Measurements from ENCODE around the gene UQCRQ.

Gene UQCRQ

GRCh38 chr5:132872788-132873118 lies 6.3 kb downstream of the UQCRQ start:
- DNase-seq: no peak

- no peak for DNase-seq
These were observed 6.9 kb downstream of the UQCRQ start, which contains the start of gene LEAP2 for GRCh38 chr5:132873119-132873929. Gene LEAP2, plus strand, starts transcription at chr5:132873668. Its CDS starts 27 bp downstream, at chr5:132873695.

- no peak for DNase-seq
These were observed 7.5 kb downstream of the UQCRQ start for GRCh38 chr5:132873930-132874271.

- no peak for DNase-seq
These were observed 9.7 kb downstream of the UQCRQ start for GRCh38 chr5:132876020-132876759.

- DNase-seq: no peak
These were observed 11.0 kb downstream of the UQCRQ start for GRCh38 chr5:132877466-132877865.

GRCh38 chr5:132877938-132878337 lies 11.5 kb downstream of the UQCRQ start:
- peak in 1 of 2 experiments; percentile 5 for DNase-seq

GRCh38 chr5:132883261-132883834 lies 16.9 kb downstream of the UQCRQ start:
- DNase-seq: peak in 1 of 2 experiments; percentile 51

GRCh38 chr5:132884548-132884947 lies 18.1 kb downstream of the UQCRQ start:
- no peak for DNase-seq

- no peak for DNase-seq
These were observed 19.8 kb downstream of the UQCRQ start for GRCh38 chr5:132886064-132886823.

- no peak for DNase-seq
These were observed 20.8 kb downstream of the UQCRQ start for GRCh38 chr5:132887283-132887682.

- DNase-seq: no peak
These were observed 23.1 kb downstream of the UQCRQ start for GRCh38 chr5:132889501-132889900.

GRCh38 chr5:132890817-132891216 lies 24.4 kb downstream of the UQCRQ start:
- DNase-seq: no peak

- no peak for DNase-seq
These were observed 29.4 kb downstream of the UQCRQ start for GRCh38 chr5:132895719-132896305.

GRCh38 chr5:132896685-132897084 lies 30.2 kb downstream of the UQCRQ start:
- DNase-seq: no peak

GRCh38 chr5:132898094-132898493 lies 31.7 kb downstream of the UQCRQ start:
- no peak for DNase-seq

- no peak for DNase-seq
These were observed 34.6 kb downstream of the UQCRQ start for GRCh38 chr5:132901036-132901435.

GRCh38 chr5:132901730-132902129 lies 35.3 kb downstream of the UQCRQ start:
- no peak for DNase-seq

GRCh38 chr5:132905938-132906337 lies 39.5 kb downstream of the UQCRQ start:
- no peak for DNase-seq

GRCh38 chr5:132907161-132907560 lies 40.7 kb downstream of the UQCRQ start:
- DNase-seq: no peak

GRCh38 chr5:132909702-132910101 lies 43.3 kb downstream of the UQCRQ start:
- DNase-seq: no peak

GRCh38 chr5:132915681-132916080 lies 49.2 kb downstream of the UQCRQ start:
- no peak for DNase-seq

GRCh38 chr5:132916086-132916485 lies 49.6 kb downstream of the UQCRQ start:
- no peak for DNase-seq

All from NCI-H446 (cell line).